Stomach (tissue), 9 donors: ENCODE data around the gene TTF1. TPM values are rescaled to one million over a fixed set of nuclear protein-coding genes. Genes with fewer than 3 reads are reported as not detected.

ENCODE experiments used
- DNase-seq, 2 donors: peaks; one replicate each; pipeline versions ENCODE4 v3.0.0 to v3.0.0-alpha.2; 2013 to 2019
- H3K27ac ChIP-seq, 5 donors: fragments of 200-600 bp in 4 of 5; sonication (generic) in 4 of 5; one replicate each; pipeline ENCODE4 v1.5.1; 2013 to 2019; ENCODE audit warnings: mild to moderate bottlenecking in 1 of 5, moderate library complexity in 1 of 5
- H3K27me3 ChIP-seq, 3 donors: fragments of 200-600 bp; sonication (generic); one replicate each; pipeline ENCODE4 v1.5.1; 2017 to 2019; ENCODE audit warnings: mixed run types in 1 of 3
- H3K36me3 ChIP-seq, 4 donors: fragments of 200-600 bp; sonication (generic); 1 replicate in 3 of 4; 2 replicates in 1 of 4; pipeline ENCODE4 v1.5.1; 2016 to 2019
- H3K4me1 ChIP-seq, 4 donors: fragments of 200-600 bp; sonication (generic); one replicate each; pipeline ENCODE4 v1.5.1; 2016 to 2019
- H3K4me3 ChIP-seq, 4 donors: fragments of 200-600 bp; sonication (generic) in 3 of 4; one replicate each; pipeline ENCODE4 v1.5.1; 2016 to 2019; ENCODE audit warnings: mild to moderate bottlenecking in 1 of 4
- H3K9me3 ChIP-seq, 4 donors: fragments of 200-600 bp; sonication (generic); one replicate each; pipeline ENCODE4 v1.5.1; 2016 to 2019
- CTCF ChIP-seq, 7 experiments: fragments of 450-650 bp in 4 of 7; fragments of 200-600 bp in 3 of 7; sonication (generic) in 3 of 7; IDR thresholded peaks; one replicate each; pipeline ENCODE4 v1.5.1; 2016 to 2019; ENCODE audit warnings: antibody characterized with exemption in 7 of 7, control low read depth in 2 of 7, mild to moderate bottlenecking in 1 of 7
- EP300 ChIP-seq: sonication (generic); formaldehyde crosslinking; IDR thresholded peaks from one replicate; pipeline ENCODE4 v1.6.1; 2017; ENCODE audit warnings: antibody characterized with exemption
- POLR2A ChIP-seq, 4 donors: fragments of 450-650 bp; IDR thresholded peaks; one replicate each; pipeline ENCODE4 v1.6.1; 2016; ENCODE audit warnings: antibody characterized with exemption in 4 of 4, control low read depth in 2 of 4, mild to moderate bottlenecking in 1 of 4, moderate library complexity in 1 of 4
- POLR2AphosphoS5 ChIP-seq, 3 donors: sonication (generic); formaldehyde crosslinking; IDR thresholded peaks; one replicate each; pipeline ENCODE4 v1.6.1; 2016; ENCODE audit warnings: antibody characterized with exemption in 3 of 3
- WGBS, 5 donors: extraction: QIAGEN DNeasy Blood & Tissue Kit in 3 of 5; methylation state at CpG; one replicate each; pipeline versions ENCODE4 v1.1.5 to v1.1.7; 2013 to 2018; 5-methylcytosine and 5-hydroxymethylcytosine counted together
- intact Hi-C: fragments of 100-400 bp; cut with DNase I; formaldehyde crosslinking; loops from one replicate; pipeline ENCODE4 v1.15.1; 2023; ENCODE audit warnings: low total_unique reads
- polyA plus RNA-seq, 3 donors: library from polyadenylated mRNA; stranded (reverse); fragments of 200-250 nt; gene quantifications; one replicate each; pipeline ENCODE4 v1.2.3, GENCODE V29; 2013
- total RNA-seq, 5 donors: library from RNA; depleted of rRNA; stranded (reverse); fragments of >200 nt; gene quantifications; one replicate each; pipeline versions ENCODE4 v1.1.0 to v1.2.3, GENCODE V29; 2014 to 2016
- donor health status: healthy with polysubstance abuse.
- donor health status: Bipolar disorder and iron deficiency.
- donor health status: healthy.

The TTF1 gene
- total and polyA plus RNA-seq, 8 donors = 4.0 to 18.5 (median 12.1) TPM

- Histone ChIP-seq H3K4me3 (no peak overlapping the region), H3K9me3 (no peaks in the 10 kb centered on the region), H3K4me1 (peaks cover 26 to 57% (median 51%) of the 10 kb centered on the region in 4 donors), H3K27ac (no peak overlapping the region), H3K27me3 (peaks cover 0 to 45% (median 39%) of the 10 kb centered on the region in 3 donors), H3K36me3 (peaks cover 0 to 3% (median 0%) of the 10 kb centered on the region in 4 donors)
- intact Hi-C loops = no loop called here
- no peak for TF ChIP-seq POLR2A (IDR thresholded peaks at IDR 0.05)
- TF ChIP-seq EP300 = no peak
- no peak for TF ChIP-seq CTCF (IDR thresholded peaks at IDR 0.05)
- no peak for TF ChIP-seq POLR2AphosphoS5 (IDR thresholded peaks at IDR 0.05)
- WGBS, 5 donors = 61 to 69% (median 64%) methylated on average over 8 of the region's 8 CpGs
- no peak for DNase-seq
These were observed 1.9 kb upstream of the TTF1 start for GRCh38 chr9:132408521-132408920.

GRCh38 chr9:132407196-132407595 is 556 bp upstream of the TTF1 start:
- peaks cover 0 to 16% (median 13%) of the 10 kb centered on the region in 4 donors for H3K36me3 ChIP-seq
- TF ChIP-seq EP300 = no peak
- no peak for TF ChIP-seq POLR2AphosphoS5 (IDR thresholded peaks at IDR 0.05)
- TF ChIP-seq POLR2A (IDR thresholded peaks at IDR 0.05) = no peak
- no peak for TF ChIP-seq CTCF (IDR thresholded peaks at IDR 0.05)
- peak overlapping the region in 2 of 5 donors; percentile 41 to 71 for H3K27ac ChIP-seq
- no peaks in the 10 kb centered on the region for H3K9me3 ChIP-seq
- intact Hi-C loops = no loop called here
- DNase-seq = no peak
- H3K4me3 ChIP-seq = peak overlapping the region; percentile 71 to 84 (median 74)
- WGBS, 5 donors = 75 to 94% (median 89%) methylated on average over 2 of the region's 2 CpGs
- H3K4me1 ChIP-seq = peaks cover 26 to 57% (median 51%) of the 10 kb centered on the region in 4 donors
- peaks cover 0 to 33% (median 28%) of the 10 kb centered on the region in 3 donors for H3K27me3 ChIP-seq

GRCh38 chr9:132404228-132404881 is 2.3 kb downstream of the TTF1 start:
- intact Hi-C loops = no loop called here

GRCh38 chr9:132401824-132402223 is 4.8 kb downstream of the TTF1 start:
- Histone ChIP-seq H3K36me3 (peaks cover 26 to 70% (median 66%) of the 10 kb centered on the region in 4 donors), H3K27ac (no peak overlapping the region), H3K27me3 (no peaks in the 10 kb centered on the region), H3K4me3 (no peak overlapping the region), H3K4me1 (peaks cover 11 to 25% (median 22%) of the 10 kb centered on the region in 4 donors), H3K9me3 (no peaks in the 10 kb centered on the region)
- no peak for TF ChIP-seq POLR2A (IDR thresholded peaks at IDR 0.05)
- TF ChIP-seq POLR2AphosphoS5 (IDR thresholded peaks at IDR 0.05) = no peak
- TF ChIP-seq CTCF (IDR thresholded peaks at IDR 0.05) = no peak
- no peak for TF ChIP-seq EP300
- WGBS, 5 donors = 93 to 96% (median 94%) methylated on average over 4 of the region's 4 CpGs
- intact Hi-C loops = no loop called here
- no peak for DNase-seq

More at GRCh38 chr9:132404228-132404881, 2.3 kb downstream of the TTF1 start:
- H3K27me3 ChIP-seq = peaks cover 0 to 4% (median under 1%) of the 10 kb centered on the region in 3 donors
- no peak for DNase-seq
- 50 to 60% (median 55%) methylated on average over 9 of the region's 9 CpGs for WGBS, 5 donors
- no peak overlapping the region for H3K27ac ChIP-seq
- TF ChIP-seq EP300 (no peak), POLR2AphosphoS5 (IDR thresholded peaks at IDR 0.05) (no peak), POLR2A (IDR thresholded peaks at IDR 0.05) (no peak), CTCF (IDR thresholded peaks at IDR 0.05) (no peak)
- H3K9me3 ChIP-seq = no peaks in the 10 kb centered on the region
- peaks cover 6 to 44% (median 41%) of the 10 kb centered on the region in 4 donors for H3K36me3 ChIP-seq
- H3K4me1 ChIP-seq = peaks cover 11 to 32% (median 29%) of the 10 kb centered on the region in 4 donors
- H3K4me3 ChIP-seq = no peak overlapping the region
